Measurements from ENCODE around the gene NDOR1. TPM values are rescaled to one million over a fixed set of nuclear protein-coding genes. Genes with fewer than 3 reads are reported as not detected.
A peak's percentile ranks its signal among the peaks of the same experiment; 100 is the strongest.

NDOR1 gene
- total RNA-seq, 6 experiments from 2014 or later = 13.1 to 17.3 (median 16.6) TPM

DNA sequence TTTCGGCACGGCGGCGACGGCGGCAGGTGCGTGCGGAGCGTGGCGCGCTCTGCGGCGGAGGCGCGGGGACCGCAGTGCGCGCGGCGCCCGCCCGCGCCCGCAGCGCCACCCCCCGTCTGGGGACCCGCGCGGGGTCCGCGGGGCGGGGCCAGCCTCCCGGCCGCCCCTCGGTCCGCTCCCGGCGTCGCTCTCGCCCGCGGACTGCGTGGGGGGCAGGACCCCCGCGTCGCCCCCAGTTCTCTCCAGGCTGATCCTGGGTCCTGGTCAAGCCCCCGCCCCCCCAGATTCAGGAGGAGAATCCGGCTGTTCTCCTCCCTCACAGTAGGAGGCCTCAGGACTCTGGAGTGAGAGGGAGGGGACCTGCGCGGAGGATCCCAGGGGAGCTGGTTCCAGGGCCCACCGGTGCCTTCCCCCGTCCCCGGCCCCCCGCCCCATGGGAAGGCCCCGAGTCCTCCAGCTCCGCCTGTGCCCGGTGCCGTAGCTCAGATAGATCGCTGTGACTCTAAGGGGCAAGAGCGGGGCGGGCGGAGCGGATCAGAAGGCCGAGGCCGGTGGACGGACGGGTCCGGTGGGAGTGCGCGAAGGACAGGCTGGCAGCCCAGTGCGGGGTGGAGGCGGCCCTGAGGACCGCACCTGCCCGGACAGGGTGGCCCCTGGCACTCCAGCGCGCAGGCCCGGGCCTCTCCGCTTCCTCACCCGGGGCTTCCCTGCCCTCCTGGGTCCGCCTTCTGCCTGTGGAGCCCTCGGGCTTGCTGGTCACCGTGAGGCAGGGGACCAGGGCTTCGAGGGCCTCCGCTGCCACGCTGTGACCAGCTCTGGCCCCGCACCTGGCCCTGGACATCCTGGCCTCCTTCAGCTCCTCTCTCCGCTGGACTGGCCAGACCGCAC, 16.9 kb downstream of the NDOR1 start, which contains the start of gene RNF208:
TSS of gene RNF208 (minus strand) at position 51 of the 888 bp plus-strand sequence. CDS start 1,028 bp downstream, outside the sequence.
- TF ChIP-seq, protein P1, sequence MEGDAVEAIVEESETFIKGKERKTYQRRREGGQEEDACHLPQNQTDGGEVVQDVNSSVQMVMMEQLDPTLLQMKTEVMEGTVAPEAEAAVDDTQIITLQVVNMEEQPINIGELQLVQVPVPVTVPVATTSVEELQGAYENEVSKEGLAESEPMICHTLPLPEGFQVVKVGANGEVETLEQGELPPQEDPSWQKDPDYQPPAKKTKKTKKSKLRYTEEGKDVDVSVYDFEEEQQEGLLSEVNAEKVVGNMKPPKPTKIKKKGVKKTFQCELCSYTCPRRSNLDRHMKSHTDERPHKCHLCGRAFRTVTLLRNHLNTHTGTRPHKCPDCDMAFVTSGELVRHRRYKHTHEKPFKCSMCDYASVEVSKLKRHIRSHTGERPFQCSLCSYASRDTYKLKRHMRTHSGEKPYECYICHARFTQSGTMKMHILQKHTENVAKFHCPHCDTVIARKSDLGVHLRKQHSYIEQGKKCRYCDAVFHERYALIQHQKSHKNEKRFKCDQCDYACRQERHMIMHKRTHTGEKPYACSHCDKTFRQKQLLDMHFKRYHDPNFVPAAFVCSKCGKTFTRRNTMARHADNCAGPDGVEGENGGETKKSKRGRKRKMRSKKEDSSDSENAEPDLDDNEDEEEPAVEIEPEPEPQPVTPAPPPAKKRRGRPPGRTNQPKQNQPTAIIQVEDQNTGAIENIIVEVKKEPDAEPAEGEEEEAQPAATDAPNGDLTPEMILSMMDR (IDR thresholded peaks at IDR 0.05) = no peak
- H3K36me3 Mint-ChIP-seq (ENCODE audit: low read depth) = no peaks in the 10 kb centered on the region
- no peaks in the 10 kb centered on the region; the same call in 1 of the 2 replicates for H3K27me3 Mint-ChIP-seq (ENCODE audit: insufficient read depth)

DNA sequence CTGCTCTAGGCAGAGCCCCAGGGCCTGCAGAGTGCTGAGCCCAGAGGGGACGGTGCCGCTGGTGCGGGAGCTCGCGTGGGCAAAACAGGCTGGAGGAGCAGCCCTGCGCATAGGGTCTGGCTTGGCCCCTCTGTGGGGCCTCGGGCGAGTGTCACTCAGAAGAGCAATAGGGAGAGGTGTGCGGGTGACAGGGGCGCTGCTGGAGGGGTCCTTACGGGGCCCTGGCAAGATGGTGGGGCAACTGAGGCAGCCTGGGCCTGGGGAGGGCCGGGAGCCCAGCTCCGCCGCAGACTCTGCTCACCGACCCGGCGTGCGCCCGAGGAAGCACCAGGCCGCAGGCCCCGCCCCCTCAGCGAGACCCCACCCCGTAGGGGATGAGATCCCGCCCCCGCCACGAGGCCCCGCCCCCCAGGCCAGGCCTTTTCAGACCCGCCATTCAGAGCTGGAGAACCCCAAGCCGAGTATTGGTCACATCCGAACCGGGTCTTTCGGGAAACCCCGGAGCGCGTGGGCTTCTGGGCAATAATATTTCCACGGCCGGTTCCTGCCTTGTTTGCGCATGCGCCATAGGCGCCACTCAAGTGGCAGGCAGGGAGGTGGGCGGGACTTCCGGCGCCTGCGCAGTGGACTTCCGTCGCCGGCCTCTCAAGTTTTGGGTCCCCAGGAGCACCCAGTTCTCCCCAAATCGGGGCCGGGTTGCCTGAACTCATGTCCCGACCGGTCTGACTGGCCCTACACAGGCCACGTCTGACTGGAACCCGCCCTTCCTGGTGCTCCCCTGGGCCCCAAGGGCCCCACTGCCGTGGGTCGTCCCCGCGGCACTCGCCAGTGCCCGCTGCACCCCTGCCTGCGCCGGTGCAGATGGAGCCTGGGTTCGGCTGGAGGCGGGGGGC, 17.8 kb downstream of the NDOR1 start:
- peaks cover 12% of the 10 kb centered on the region for H3K4me1 Mint-ChIP-seq (ENCODE audit: low read depth)
- TF ChIP-seq, protein P1 (IDR thresholded peaks at IDR 0.05) = no peak
- DNase-seq = peak; percentile 97
- peak overlapping the region; percentile 73 for H3K27ac Mint-ChIP-seq
- no peaks in the 10 kb centered on the region; the same call in 1 of the 2 replicates for H3K27me3 Mint-ChIP-seq (ENCODE audit: insufficient read depth)
- H3K36me3 Mint-ChIP-seq (ENCODE audit: low read depth) = no peaks in the 10 kb centered on the region
- no peaks in the 10 kb centered on the region for H3K9me3 Mint-ChIP-seq
- H3K4me3 Mint-ChIP-seq = peak overlapping the region; percentile 81

More for the DNA sequence above, 16.9 kb downstream of the NDOR1 start, which contains the start of gene RNF208:
- Mint-ChIP-seq H3K4me3 (peak within 1 kb of the TSS; percentile 81), H3K9me3 (no peaks in the 10 kb centered on the region), H3K4me1 (ENCODE audit: low read depth) (peaks cover 7% of the 10 kb centered on the region), H3K27ac (peak within 1 kb of the TSS; percentile 73)
- no peak for DNase-seq

DNA sequence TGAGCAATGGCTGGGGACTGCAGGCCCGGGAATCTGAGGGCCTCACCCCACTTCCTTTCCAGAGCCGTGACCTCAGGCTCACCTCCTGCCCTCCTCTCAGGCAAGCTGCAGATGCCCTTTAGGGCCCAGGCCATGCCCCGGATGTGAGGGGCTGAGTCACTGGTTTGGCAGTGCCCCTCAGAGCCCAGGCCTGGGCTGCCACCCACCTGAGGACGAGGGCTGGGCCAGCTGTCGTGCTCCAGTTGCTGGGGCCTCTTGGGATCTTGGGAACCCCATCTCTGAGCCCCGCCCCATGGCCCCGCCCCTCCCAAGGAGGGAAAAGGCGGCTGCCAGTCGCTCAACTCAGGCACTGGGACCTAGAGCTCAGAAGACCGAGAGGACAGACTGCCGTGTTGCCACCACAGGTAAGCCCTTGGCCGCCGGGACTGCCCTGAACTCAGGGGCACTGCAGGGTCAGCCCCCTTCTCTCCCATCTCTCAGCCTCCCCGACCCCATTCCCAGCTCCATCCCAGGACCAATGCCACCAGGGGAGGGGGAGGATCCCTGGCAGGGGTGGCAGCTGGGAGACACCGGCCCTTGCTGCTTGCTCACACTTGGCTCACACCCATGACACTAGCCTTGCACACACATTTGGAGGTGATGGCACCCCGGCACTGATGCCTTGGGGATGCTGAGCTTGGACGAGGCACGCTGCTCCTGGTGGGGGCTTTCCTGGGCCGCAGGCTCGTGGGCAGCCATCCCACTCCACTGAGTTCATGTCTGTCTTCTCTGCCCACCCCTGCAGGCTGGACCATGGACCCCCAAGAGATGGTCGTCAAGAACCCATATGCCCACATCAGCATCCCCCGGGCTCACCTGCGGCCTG, 19.6 kb downstream of the NDOR1 start, which contains the start of gene CYSRT1:
TSS of gene CYSRT1 (plus strand) at position 345 of the 865 bp plus-strand sequence. CDS start at position 793, 448 bp downstream.
- Mint-ChIP-seq H3K27ac (peak within 1 kb of the TSS; percentile 72), H3K27me3 (ENCODE audit: insufficient read depth) (no peaks in the 10 kb centered on the region; the same call in 1 of the 2 replicates), H3K36me3 (ENCODE audit: low read depth) (no peaks in the 10 kb centered on the region), H3K4me3 (peak within 1 kb of the TSS; percentile 81), H3K9me3 (no peaks in the 10 kb centered on the region), H3K4me1 (ENCODE audit: low read depth) (peaks cover 7% of the 10 kb centered on the region)
- no peak for DNase-seq
- TF ChIP-seq, protein P1 (IDR thresholded peaks at IDR 0.05) = no peak

DNA sequence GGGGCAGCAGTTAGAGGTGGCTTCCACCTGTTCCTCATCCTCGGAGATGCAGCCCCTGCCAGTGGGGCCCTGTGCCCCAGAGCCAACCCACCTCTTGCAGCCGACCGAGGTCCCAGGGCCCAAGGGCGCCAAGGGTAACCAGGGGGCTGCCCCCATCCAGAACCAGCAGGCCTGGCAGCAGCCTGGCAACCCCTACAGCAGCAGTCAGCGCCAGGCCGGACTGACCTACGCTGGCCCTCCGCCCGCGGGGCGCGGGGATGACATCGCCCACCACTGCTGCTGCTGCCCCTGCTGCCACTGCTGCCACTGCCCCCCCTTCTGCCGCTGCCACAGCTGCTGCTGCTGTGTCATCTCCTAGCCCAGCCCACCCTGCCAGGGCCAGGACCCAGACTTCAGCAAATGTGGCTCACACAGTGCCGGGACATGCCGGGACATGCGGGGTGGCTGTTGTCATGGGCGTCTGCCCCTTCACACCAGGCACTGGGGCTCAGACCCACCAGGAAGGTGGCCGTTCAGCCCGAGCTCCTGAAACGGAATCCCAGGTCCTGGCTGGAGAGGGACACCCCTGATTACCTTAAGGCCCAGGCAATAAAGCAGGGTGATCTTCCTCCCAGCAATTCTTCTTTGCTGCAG, 20.3 kb downstream of the NDOR1 start:
- H3K4me1 Mint-ChIP-seq (ENCODE audit: low read depth) = peaks cover 7% of the 10 kb centered on the region
- H3K27me3 Mint-ChIP-seq (ENCODE audit: insufficient read depth) = no peaks in the 10 kb centered on the region; the same call in 1 of the 2 replicates
- H3K9me3 Mint-ChIP-seq = no peaks in the 10 kb centered on the region
- no peak overlapping the region for H3K27ac Mint-ChIP-seq
- H3K36me3 Mint-ChIP-seq (ENCODE audit: low read depth) = no peaks in the 10 kb centered on the region
- H3K4me3 Mint-ChIP-seq = no peak overlapping the region
- DNase-seq = no peak
- TF ChIP-seq, protein P1 (IDR thresholded peaks at IDR 0.05) = no peak
